GM12892 (cell line): Measurements from ENCODE around the gene CHD8.

Experiments
- POLR2A ChIP-seq: IDR thresholded peaks from 2 replicates; pipeline ENCODE4 v1.6.1; 2011; ENCODE audit warnings: low read depth, low read length, control low read depth
- TAF1 ChIP-seq: IDR thresholded peaks from 2 replicates; pipeline ENCODE4 v1.6.1; 2011; ENCODE audit warnings: low read depth, mild to moderate bottlenecking, control low read depth, low read length, borderline replicate concordance

DNA sequence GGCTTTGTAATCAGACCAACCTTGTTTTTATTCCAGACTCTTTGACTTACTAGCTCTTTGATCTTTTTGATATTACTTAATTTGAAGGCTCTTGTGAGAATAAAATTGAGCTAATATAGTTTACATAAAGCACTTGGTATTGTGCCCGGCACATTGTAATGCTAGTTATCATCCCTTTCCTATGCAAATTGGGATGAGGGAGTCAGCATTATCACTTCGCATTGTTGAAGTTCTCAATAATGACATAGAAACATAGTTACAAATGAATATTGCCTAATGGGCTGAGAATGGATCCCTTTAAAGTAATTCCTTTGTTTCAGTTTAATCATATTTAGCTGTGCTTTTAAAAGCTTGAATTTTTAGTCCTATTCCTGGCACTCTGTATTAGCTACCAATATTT lies 108.7 kb downstream of the CHD8 start:
- no peak for TF ChIP-seq POLR2A
- TF ChIP-seq TAF1 = no peak
